ENCODE data around the gene RP9.

RP9 gene

GRCh38 chr7:33109005-33109757 is at the start of gene RP9:
Gene RP9 (minus strand): TSS chr7:33109404. CDS start chr7:33109372, 32 bp downstream.
- peak; percentile 92 for DNase-seq

GRCh38 chr7:33157781-33158180 is 48.6 kb upstream of the RP9 start:
- DNase-seq, result no peak

- no peak for DNase-seq
Measured at GRCh38 chr7:33157311-33157710, 48.1 kb upstream of the RP9 start.

GRCh38 chr7:33156441-33156840 is 47.2 kb upstream of the RP9 start:
- DNase-seq, result no peak

- DNase-seq, result no peak
Measured at GRCh38 chr7:33155811-33156210, 46.6 kb upstream of the RP9 start.

GRCh38 chr7:33152087-33152486 is 42.9 kb upstream of the RP9 start:
- no peak for DNase-seq

GRCh38 chr7:33145156-33145555 is 36.0 kb upstream of the RP9 start:
- no peak for DNase-seq

GRCh38 chr7:33143996-33144718 is 35.0 kb upstream of the RP9 start:
- DNase-seq, result no peak

GRCh38 chr7:33142585-33142984 is 33.4 kb upstream of the RP9 start:
- no peak for DNase-seq

GRCh38 chr7:33137103-33137502 is 27.9 kb upstream of the RP9 start:
- DNase-seq, result no peak

GRCh38 chr7:33130184-33130583 is 21.0 kb upstream of the RP9 start:
- DNase-seq, result no peak

GRCh38 chr7:33129806-33130153 is 20.6 kb upstream of the RP9 start:
- no peak for DNase-seq

GRCh38 chr7:33128990-33129805 is 20.0 kb upstream of the RP9 start, which contains the start of gene BBS9:
Gene BBS9 (plus strand): TSS chr7:33129564. CDS start chr7:33146253, 16,689 bp downstream.
- DNase-seq, result peak; percentile 97

GRCh38 chr7:33128631-33128989 is 19.4 kb upstream of the RP9 start:
- no peak for DNase-seq

GRCh38 chr7:33127085-33127484 is 17.9 kb upstream of the RP9 start:
- no peak for DNase-seq

GRCh38 chr7:33118383-33118782 is 9.2 kb upstream of the RP9 start:
- no peak for DNase-seq

GRCh38 chr7:33114976-33115375 is 5.8 kb upstream of the RP9 start:
- no peak for DNase-seq

GRCh38 chr7:33111614-33112013 is 2.4 kb upstream of the RP9 start:
- DNase-seq, result no peak

GRCh38 chr7:33109758-33110238 is 594 bp upstream of the RP9 start:
- DNase-seq, result no peak

GRCh38 chr7:33108554-33109004 is 625 bp downstream of the RP9 start:
- peak; percentile 70 for DNase-seq

- DNase-seq, result no peak
Measured at GRCh38 chr7:33107136-33108066, 1.8 kb downstream of the RP9 start.

- DNase-seq, result no peak
Measured at GRCh38 chr7:33101906-33102305, 7.3 kb downstream of the RP9 start.

All from activated effector memory CD4-positive, alpha-beta T cell treated with anti-CD3 and anti-CD28 coated beads, Interleukin-2, amount 50 U/mL, for 16 hours (primary cell).